ENCODE measurements around the gene EPN3.

DNA sequence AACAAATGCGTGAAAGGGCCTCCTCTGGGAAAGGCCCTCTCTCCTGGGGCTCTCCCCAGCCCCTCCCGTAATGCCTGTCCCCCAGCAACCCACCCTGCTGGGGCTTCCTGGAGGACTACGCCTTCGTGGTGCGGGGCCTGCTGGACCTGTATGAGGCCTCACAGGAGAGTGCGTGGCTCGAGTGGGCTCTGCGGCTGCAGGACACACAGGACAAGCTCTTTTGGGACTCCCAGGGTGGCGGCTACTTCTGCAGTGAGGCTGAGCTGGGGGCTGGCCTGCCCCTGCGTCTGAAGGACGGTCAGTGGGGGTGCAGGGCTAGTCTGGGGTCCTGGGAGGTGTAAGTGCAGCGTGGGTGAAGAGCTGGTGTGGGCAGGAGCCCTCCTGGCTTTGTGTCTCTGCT is 19.3 kb downstream of the EPN3 start:
- TF ChIP-seq CTCF (IDR thresholded peaks at IDR 0.05) (no peak), POLR2A (IDR thresholded peaks at IDR 0.05) (no peak)
